Brain pericyte (primary cell): ENCODE results near the gene ZNF335.
"Not testable (repeated sequence)": the region's sequence is repeated elsewhere in the genome, so short reads cannot be mapped to it uniquely, and the experiment has no call there.

Source experiments
- DNase-seq: peaks from one replicate; pipeline ENCODE4 v3.0.0-alpha.2; 2012; ENCODE audit warnings: low read depth, low spot score

Gene ZNF335

DNA sequence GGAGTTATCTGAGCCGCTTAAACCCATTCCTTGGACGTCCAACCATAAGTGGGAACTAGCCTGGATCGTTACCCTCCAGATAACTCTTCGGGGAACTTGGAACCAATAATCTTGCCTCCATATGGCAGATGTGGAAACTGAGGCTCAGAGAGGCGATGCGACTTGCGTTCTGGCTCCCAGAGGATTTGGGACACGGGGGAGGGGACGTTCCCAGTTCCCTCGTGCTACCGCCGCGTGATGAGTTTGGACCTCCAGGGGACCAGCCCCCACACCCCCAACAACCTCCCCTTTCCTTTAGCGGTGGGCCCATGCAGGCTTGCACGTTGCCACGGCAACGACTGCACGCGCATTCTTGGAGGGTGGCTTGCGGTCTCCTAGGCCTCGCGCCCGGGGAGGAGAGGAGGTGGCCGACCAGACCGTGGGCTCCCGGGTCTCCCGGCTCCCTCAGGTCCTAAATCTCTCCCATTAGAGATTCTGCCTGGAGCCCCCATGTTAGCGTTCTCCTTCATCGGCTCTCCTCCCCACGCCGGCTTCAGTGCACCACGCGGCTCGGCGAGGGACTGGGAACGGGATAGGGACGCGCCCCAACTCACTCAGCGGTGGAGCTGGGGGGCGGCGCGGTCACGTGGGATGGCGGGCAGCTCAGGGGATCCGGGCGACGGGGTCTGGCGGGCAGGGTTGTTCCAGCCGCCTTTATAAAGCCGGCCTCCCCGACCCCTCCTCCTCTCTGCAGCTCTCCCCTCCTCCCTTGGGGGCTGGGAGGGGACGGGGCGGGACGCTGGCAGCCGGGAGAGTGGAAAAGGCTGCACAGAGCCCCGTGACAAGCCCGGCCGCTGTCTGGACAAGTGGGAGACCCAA is 60.3 kb downstream of the ZNF335 start, which contains the start of gene PLTP:
TSS of gene PLTP (minus strand) at position 670 of the 858 bp plus-strand sequence. CDS start 703 bp downstream, outside the sequence.
- no peak for DNase-seq

DNA sequence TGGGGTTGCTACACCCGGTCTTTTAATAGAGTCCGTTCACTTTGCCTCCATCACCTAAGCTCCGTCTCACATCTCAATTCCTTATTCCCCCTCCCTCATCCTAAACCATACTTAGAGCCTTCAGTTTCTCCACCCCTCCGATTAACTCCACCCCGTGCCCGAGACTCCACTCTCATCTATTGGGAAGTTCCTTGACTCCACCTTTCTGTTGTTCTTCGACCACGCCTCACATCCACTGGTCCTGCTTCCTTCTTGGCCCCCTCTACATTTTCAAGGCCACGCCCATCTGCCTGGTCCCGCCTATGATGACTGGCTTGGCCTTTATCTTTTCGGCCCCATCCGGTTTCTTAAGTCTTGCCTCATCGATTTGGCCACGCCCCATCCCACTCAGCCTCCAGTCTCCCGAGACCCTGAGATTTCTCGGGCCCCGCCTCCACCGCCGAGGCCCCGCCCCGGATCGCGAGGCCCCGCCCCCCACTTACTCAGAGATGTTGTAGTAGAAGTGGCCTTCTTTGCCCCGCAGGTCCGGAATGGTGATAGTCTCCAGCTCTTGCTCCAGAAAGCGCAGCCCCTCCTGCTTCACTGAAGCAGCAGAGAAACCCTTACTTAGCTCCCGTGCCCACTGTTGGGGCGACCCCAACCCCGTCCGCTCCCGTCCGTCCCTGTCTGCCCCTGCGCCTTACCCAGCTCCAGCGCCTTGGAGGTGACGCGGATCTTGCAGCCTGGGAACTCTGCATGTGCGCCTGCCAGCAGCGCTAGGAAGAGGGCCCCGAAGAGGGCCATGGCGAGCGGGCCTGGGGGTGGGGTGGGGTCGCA is 61.1 kb downstream of the ZNF335 start:
- DNase-seq: peak; percentile 96

DNA sequence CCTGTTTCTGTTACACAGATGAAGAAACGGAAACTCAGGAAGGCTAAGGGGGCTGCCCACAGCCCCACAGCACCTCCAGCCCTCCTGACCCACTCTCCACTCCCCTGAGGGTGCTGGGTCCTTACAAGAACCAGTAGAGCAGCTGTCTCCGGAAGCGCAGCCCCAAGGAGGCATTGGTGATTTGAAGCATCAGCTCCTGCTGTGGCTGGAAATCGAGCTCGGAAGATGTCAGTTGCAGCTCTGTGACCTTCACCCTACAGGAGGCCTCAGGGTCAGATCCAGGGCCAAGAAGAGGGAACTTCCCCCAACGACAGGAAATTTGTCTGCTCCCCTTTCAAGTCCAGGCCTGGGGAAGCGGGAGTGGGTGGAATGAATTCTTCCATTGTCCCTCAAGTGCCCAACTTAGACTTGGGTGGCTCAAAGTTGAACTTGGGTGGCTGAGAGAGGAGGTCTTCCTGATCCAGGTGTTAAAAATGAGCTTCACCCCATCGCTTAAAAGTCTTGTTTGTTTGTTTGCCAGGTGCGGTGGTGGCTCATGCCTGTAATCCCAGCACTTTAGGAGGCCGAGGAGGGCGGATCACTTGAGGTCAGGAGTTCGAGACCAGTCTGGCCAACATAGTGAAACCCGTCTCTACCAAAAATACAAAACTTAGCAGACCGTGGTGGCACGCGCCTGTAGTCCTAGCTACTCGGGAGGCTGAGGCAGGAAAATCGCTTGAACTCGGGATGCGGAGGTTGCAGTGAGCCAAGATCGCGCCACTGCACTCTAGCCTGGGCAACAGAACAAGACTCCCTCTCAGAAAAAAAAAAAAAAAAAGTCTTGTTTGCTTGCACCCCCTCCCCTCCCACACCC is 62.0 kb downstream of the ZNF335 start:
- DNase-seq: no peak

DNA sequence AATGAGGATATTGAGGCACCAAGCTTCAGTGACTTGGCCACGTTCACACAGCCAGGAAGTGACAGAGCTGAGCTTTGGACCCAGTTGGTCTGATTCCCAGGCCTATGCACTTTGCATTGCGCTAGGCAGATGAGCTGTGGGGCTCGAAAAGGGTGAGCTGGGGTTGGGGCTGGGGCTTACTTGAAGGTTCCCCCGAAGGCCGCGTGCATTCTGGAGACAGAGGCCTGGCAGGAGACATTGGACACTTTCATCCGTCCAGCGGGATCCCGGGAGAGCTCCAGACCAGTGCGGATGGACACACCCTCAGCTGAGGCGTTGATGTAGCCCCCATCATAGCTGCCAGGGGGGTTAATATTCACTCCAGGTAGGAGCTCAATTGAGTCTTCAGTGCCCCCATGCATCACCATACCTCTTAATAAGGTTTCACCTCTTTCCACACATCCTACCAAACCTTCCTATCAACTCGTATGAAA is 62.6 kb downstream of the ZNF335 start:
- DNase-seq: no peak

DNA sequence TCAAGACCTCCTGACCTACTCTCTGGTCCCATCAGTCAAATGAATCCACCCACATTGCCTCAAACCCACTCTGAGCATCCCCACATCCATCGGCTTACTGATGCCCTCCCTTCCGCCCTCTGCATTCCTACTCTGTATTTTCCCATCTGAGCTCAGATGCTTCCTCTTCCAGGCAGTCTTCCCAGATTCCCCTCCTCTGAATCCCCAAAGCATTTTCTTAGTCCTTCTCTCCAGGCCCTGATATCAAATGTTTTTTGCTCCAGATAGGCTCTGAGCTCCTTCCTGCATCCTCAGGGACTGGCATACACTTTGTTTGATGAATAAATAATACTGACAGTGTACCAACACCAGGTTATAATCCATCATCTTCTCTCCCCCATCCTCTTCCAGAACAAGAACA is 63.9 kb downstream of the ZNF335 start:
- no peak for DNase-seq

DNA sequence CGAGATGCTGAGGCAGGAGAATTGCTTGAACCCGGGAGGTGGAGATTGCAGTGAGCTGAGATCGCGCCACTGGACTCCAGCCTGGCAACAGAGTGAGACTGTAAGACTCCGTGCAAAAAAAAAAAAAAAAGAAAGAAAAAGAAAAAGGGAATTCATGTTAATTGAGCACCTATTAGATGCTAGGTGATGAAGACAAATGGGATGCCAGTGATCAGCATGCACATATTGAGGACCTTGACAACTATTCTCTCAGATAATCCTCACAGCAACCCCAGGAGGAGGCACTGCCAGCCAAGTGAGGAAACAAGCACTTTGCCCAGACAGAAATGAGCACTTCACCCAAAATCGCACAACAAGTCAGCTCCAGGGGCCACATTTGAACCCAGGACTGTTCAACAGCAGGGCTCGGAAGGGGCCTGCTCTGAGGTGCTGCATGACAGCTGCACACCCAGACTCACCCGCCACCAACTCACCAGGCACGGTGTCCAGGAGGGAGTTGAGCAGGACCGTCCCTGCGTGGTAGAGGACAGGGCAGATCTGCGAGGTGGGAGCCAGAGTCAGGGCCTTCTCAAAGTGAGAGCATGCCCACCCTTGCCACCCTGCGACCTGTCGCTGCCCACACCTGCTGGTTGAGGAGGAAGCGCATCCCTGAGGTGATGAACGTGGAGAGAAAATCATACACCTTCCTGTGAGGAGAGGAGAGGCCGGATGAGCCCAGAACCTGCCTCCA is 64.6 kb downstream of the ZNF335 start:
- no peak for DNase-seq

DNA sequence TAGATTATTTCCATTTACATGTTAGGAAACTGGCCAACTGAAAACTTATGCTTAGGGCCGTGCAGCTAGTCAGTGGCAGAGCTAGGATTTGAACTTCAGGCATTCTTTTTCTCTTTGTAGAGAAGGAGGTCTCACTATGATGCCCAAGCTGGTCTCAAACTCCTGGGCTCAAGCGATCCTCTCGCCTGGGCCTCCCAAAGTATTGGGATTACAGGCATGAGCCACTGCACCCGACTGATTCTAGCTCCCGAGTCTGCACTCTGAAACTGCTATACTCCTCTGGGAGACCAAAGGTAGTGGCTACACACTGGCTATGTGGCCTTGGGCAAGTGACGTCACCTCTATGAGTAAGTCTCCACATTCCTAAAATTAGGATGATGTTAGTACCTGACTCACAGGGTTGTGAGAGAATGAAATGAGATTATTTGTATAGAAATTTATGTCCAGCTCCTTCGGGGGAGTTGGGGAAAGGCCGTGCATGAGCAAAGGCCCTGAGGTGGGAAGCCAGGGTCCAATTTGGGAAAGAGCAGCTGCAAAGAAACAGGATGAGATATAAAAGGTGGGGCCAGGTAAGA is 66.4 kb downstream of the ZNF335 start:
- DNase-seq: no peak

DNA sequence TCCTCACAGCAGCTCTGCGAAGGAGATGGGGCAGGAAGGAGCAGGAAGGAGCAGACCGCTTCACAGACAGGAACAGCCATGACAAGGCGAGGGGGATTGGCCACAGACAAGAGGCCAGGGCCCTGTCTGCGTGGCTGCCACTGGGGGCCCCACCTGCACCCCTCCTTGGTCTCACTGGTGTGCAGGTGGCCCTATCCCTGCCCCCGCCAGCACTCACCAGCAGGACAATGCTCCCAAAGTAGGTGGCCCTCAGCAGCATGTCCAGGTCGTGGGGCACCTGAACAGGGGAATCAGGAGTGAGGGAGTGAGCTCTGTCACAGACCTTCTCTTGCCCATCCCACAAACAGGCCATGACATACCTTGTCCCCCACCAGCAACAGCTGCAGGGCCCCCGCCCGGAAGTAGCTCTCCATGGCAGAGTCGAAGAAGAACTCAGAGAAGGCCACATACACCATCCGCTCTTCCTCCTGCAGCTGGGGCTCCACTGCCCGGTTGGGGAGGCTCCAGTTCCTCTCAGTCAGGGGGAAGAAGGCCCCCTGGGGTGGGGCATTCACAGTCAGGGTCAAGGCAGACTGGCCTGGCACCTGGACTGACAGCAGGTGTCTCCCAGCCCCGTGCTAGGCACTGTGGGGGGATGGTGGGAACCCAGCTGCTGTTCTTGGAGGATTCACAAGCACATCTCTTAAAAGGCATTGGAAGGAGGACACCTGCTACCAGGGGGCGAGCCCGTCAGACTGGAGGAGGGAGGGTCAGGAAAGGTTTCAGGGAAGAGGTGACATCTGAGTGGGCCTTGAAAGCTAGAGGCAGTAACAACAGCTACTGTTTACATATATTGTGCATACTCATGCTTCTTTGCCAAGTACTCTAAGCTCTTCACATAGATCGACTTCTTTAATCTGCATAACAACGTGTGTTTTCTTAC is 67.2 kb downstream of the ZNF335 start:
- no peak for DNase-seq

DNA sequence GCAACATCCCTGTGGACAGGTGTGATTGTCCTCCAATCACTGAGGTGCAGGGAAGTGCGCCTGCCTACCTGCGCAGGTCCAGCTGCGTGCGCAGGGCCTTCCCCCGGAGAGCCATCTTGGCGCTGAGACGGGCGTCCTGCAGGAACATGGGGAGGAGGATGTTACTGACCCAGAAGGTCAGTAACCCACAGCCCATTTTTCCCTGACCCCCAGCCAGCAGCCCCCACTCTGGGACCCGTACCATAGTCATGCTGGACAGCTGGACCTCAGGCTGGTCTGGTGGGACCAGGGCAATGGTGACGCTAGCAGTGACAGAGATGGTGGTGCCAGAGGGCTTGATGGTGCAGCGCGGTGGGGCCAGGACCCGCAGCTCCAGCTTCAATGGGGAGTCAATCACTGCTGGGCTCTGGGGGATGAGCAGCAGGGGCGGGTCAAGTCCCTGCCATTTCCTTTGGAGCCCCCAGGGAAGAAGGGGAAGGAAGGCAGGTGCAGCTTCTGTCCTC is 69.8 kb downstream of the ZNF335 start:
- no peak for DNase-seq

DNA sequence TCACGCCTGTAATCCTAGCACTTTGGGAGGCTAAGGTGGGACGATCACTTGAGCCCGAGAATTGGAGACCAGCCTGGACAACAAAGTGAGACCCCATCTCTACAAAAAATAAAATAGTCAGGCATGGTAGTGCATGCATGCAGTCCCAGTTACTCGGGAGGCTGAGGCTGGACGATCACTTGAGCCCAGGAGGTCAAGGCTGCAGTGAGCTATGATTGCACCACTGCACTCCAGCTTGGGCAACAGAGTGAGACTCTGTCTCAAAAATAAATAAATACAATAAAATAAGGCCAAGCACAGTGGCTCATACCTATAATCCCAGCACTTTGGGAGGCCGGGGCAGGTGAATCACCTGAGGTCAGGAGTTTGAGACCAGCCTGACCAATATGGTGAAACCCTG is 70.7 kb downstream of the ZNF335 start:
- DNase-seq: not testable (repeated sequence)

DNA sequence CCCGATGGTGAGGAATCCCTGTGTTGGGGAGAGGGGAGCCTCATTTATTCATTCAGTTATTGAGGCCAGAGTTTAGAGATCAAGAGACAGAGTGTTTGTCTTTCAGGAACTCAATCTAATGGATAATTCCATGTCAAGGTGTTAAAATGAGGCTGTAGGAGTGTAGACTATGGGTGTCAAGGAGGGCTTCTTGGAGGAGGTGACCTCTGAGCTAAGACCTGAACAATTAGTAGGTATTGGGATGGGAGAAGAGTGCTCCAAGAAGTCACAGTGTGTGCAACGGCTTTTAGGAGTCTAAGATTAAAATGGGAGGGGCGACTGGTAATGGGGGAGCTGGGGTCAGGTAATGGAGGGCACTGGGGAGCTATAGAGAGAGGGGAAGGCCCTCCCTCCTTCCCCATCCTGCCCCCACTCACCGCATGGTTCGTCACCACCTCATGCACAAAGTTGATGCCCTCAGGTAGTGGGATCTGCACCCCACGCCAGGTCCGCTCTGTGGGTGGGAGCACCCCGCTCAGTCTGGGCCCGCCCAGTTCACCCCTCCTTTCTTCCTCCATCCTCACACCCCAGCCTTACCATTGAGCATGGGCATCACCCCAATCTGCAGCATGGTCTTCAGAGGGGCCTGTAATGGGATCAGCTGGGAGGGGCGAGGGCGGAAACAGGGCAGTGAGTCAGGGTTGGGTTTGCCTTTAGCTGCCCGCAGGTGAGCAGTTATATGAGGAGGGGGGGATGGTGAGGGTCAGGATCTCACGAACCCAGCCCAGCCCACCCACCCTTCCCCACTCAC is 72.8 kb downstream of the ZNF335 start:
- no peak for DNase-seq
